Lower leg skin (tissue), 4 donors: ENCODE results near the gene PIR. TPM values are rescaled to one million over a fixed set of nuclear protein-coding genes. Genes with fewer than 3 reads are reported as not detected.

Experiments used
- DNase-seq, 2 donors: peaks; one replicate each; pipeline ENCODE4 v3.0.0-alpha.2; 2019; ENCODE audit warnings: low spot score in 2 of 2
- H3K4me3 ChIP-seq: fragments of 200-600 bp; sonication (generic); 2 replicates; pipeline ENCODE4 v1.5.1; 2017; ENCODE audit warnings: mild to moderate bottlenecking, low read depth; ENCODE audit not compliant: poor library complexity, severe bottlenecking
- POLR2A ChIP-seq, 2 donors: fragments of 450-650 bp; IDR thresholded peaks; one replicate each; pipeline ENCODE4 v1.6.1; 2016 to 2017; ENCODE audit warnings: antibody characterized with exemption in 2 of 2, mild to moderate bottlenecking in 1 of 2, moderate library complexity in 1 of 2
- WGBS, 2 donors: methylation state at CpG; one replicate each; pipeline ENCODE4 v1.1.5; 2018; 5-methylcytosine and 5-hydroxymethylcytosine counted together
- intact Hi-C: fragments of 100-400 bp; cut with DNase I; formaldehyde crosslinking; loops from one replicate; pipeline ENCODE4 v1.15.0; 2023; ENCODE audit warnings: low total_unique reads
- total RNA-seq, 4 donors: library from RNA; depleted of rRNA; stranded (reverse); fragments of >200 nt; gene quantifications; one replicate each; pipeline ENCODE4 v1.1.0, GENCODE V29; 2016
- TF ChIP-seq, protein P1 (sequence below), 3 donors: fragments of 450-650 bp; IDR thresholded peaks; one replicate each; pipeline ENCODE4 v1.5.1; 2016; ENCODE audit warnings: antibody characterized with exemption in 3 of 3, mild to moderate bottlenecking in 3 of 3, moderate library complexity in 2 of 3

Gene PIR
- total RNA-seq, 4 donors from 2014 or later, result 6.3 to 18.0 (median 12.1) TPM

DNA sequence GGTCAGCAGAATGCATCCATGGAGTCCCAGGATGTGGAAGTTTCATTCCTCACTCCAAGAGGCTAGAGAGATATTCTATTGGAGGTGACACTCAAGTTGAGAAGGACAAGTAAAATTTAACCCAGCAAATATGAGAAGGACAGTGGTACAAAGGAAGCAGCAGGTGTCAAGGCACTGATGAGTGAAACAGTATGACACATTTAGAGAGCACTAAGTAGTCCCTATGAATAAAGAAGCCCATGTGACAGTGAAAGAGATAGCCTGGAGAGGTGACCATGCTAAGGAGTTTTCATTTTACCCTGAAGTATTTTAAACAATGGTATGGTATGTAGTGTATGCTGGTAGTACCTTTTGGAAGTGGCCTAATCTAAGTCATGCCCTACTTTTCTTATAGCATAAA, 16.7 kb upstream of the PIR start:
- DNase-seq, result no peak
- intact Hi-C loops, result no loop called here
- TF ChIP-seq, protein P1, sequence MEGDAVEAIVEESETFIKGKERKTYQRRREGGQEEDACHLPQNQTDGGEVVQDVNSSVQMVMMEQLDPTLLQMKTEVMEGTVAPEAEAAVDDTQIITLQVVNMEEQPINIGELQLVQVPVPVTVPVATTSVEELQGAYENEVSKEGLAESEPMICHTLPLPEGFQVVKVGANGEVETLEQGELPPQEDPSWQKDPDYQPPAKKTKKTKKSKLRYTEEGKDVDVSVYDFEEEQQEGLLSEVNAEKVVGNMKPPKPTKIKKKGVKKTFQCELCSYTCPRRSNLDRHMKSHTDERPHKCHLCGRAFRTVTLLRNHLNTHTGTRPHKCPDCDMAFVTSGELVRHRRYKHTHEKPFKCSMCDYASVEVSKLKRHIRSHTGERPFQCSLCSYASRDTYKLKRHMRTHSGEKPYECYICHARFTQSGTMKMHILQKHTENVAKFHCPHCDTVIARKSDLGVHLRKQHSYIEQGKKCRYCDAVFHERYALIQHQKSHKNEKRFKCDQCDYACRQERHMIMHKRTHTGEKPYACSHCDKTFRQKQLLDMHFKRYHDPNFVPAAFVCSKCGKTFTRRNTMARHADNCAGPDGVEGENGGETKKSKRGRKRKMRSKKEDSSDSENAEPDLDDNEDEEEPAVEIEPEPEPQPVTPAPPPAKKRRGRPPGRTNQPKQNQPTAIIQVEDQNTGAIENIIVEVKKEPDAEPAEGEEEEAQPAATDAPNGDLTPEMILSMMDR (IDR thresholded peaks at IDR 0.05), result no peak
- no peak for TF ChIP-seq POLR2A (IDR thresholded peaks at IDR 0.05)
- no peak overlapping the region for H3K4me3 ChIP-seq

DNA sequence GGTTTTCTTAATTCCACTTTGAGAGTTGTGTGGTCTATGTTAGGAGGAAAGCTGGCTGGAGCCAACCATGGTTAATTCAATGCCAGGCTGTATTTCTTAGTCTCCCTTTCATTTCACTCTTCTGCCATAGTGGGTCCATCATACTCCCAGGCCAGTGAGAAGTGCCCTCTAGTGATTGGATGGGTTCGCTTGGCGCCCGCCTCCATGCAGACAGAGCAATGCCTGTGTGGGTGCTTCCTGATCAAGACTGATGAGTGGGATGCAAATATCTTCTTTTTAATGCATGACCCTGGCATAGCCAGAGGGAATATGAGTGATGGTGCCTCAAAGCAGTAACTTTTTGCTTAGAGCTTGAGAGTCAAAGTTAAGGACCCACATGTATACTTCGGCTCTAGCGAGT, 13.9 kb upstream of the PIR start:
- DNase-seq, result no peak
- no peak overlapping the region for H3K4me3 ChIP-seq
- WGBS, 2 donors, result 84 to 98% methylated on average over 5 of the region's 5 CpGs
- intact Hi-C loops, result no loop called here
- no peak for TF ChIP-seq POLR2A (IDR thresholded peaks at IDR 0.05)
- TF ChIP-seq, protein P1 (IDR thresholded peaks at IDR 0.05), result no peak

DNA sequence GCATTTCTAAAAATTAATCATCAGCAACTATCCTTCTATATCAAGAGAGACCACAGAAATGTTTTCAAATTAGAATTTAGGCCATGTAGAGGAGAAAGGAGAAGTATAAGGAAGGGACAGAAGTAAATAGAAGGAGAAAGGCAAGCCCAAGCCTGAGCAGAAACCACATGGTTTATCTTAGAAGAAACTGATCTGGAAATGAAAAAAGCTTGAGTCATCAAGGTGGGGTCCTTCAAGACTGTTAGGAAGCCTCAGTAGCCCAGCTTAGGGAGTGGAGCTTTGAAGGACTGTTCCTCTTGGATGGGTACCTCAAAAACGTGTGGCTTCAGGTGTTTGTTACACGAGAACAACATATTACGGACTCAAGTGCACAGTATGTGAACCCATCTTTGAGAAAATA, 12.0 kb upstream of the PIR start:
- no peak for TF ChIP-seq POLR2A (IDR thresholded peaks at IDR 0.05)
- TF ChIP-seq, protein P1 (IDR thresholded peaks at IDR 0.05), result no peak
- WGBS, 2 donors, result 63 to 75% methylated on average over 3 of the region's 3 CpGs
- no peak for DNase-seq
- no peak overlapping the region for H3K4me3 ChIP-seq
- intact Hi-C loops, result no loop called here

DNA sequence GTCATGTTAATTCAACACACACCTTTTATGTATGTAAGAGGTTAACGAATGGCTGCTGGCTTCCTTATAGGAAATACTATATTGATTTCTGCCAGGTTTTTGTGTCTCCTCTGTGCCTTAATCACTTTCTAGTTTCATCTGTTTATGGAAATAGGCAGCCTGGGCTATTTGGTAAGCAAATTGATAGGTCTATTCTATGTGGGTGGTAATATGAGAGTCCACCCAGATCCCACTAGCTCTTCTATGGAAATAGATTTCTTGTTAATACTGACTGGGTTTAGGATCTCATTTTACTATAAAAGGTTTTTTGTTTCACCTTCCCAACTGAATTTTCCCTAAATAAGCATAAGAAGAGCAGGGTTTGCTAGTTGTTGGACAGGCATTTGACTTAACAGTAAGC, 11.5 kb upstream of the PIR start:
- no peak for DNase-seq
- TF ChIP-seq POLR2A (IDR thresholded peaks at IDR 0.05), result no peak
- TF ChIP-seq, protein P1 (IDR thresholded peaks at IDR 0.05), result no peak
- WGBS, 2 donors, result 71 to 76% methylated on average over 1 of the region's 1 CpG
- intact Hi-C loops, result no loop called here
- no peak overlapping the region for H3K4me3 ChIP-seq

DNA sequence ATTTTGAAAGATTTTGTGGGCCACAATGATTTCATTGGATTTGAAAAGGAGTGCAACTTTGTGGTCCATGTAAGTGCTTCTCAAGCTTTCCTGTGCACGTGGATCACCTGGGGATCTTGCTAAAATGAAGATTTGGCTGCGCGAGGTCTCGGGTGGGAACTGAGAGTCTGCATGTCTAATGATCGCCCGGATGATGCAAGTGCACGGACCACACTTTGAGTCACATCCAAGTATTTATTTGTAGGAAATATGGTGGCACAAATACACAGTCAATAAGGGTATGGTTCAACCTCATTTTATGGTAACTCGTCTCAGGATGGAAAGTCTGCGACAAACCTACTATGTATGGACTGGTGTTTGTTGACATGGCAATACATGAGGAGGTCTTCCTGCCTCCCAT, 8.4 kb upstream of the PIR start:
- DNase-seq, result no peak
- H3K4me3 ChIP-seq, result no peak overlapping the region
- TF ChIP-seq POLR2A (IDR thresholded peaks at IDR 0.05), result no peak
- intact Hi-C loops, result no loop called here
- 91 to 96% methylated on average over 9 of the region's 9 CpGs for WGBS, 2 donors

DNA sequence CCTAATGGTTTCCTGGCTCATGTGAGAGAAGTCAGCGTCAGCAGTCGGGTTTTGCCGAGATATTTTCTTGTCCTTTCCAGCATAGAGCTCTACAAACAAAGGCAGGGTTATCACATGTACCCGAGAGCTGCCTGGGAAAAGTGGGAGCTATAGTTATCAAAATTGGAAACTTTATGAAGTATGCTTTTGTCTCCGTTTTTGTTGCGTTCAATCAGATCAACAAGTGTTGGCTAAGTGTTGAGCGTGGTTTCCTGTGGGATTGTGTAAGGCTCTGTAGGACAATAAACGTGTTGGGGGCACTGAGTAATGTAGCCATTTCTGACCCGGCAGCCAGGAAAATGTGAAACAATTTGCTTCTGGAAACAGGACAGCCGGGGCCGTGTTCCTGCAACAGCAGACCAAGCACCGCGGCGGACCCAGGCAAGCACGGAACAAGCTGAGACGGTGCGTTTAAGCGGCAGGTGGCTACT, 7.4 kb upstream of the PIR start, which contains the start of gene BMX:
Gene BMX, plus strand, starts transcription at position 311 of the 470 bp plus-strand sequence. CDS start 7,547 bp downstream, outside the sequence.
- H3K4me3 ChIP-seq, result no peak within 1 kb of the TSS
- no peak for DNase-seq
- intact Hi-C loops, result no loop called here
- 69 to 70% methylated on average over 18 of the region's 18 CpGs for WGBS, 2 donors
- no peak for TF ChIP-seq POLR2A (IDR thresholded peaks at IDR 0.05)
- TF ChIP-seq, protein P1 (IDR thresholded peaks at IDR 0.05), result no peak
